NOMO-1 treated with DMSO at 0.1 percent for 48 hours (cell line): ENCODE measurements around the gene STAP2.
"Not testable (repeated sequence)": the region's sequence is repeated elsewhere in the genome, so short reads cannot be mapped to it uniquely, and the experiment has no call there.

Experiments used
- DNase-seq: peaks from one replicate; lab custom pipeline; 2025; ENCODE audit not compliant: unreplicated experiment; lab: John Stamatoyannopoulos, UW

STAP2 gene

GRCh38 chr19:4301590-4302242 lies 36.9 kb downstream of the STAP2 start:
- no peak for DNase-seq

- no peak for DNase-seq
These were observed 38.0 kb downstream of the STAP2 start for GRCh38 chr19:4300589-4300988.

GRCh38 chr19:4298810-4299550 lies 39.6 kb downstream of the STAP2 start:
- DNase-seq: no peak

- DNase-seq: no peak
These were observed 40.5 kb downstream of the STAP2 start for GRCh38 chr19:4297901-4298809.

- DNase-seq: no peak
These were observed 42.5 kb downstream of the STAP2 start for GRCh38 chr19:4295972-4296771.

- DNase-seq: no peak
These were observed 44.2 kb downstream of the STAP2 start for GRCh38 chr19:4294389-4294788.

GRCh38 chr19:4292515-4292914 lies 46.1 kb downstream of the STAP2 start:
- no peak for DNase-seq

GRCh38 chr19:4291184-4291732 lies 47.4 kb downstream of the STAP2 start:
- DNase-seq: no peak

GRCh38 chr19:4288091-4288777 lies 50.4 kb downstream of the STAP2 start:
- DNase-seq: no peak

GRCh38 chr19:4286141-4286540 lies 52.5 kb downstream of the STAP2 start:
- not testable (repeated sequence) for DNase-seq

GRCh38 chr19:4284974-4285373 lies 53.7 kb downstream of the STAP2 start:
- DNase-seq: no peak

GRCh38 chr19:4284176-4284958 lies 54.3 kb downstream of the STAP2 start:
- no peak for DNase-seq

GRCh38 chr19:4279530-4280422 lies 58.9 kb downstream of the STAP2 start:
- DNase-seq: peak; percentile 7

GRCh38 chr19:4279267-4279529 lies 59.4 kb downstream of the STAP2 start:
- DNase-seq: no peak

GRCh38 chr19:4278419-4279266 lies 60.0 kb downstream of the STAP2 start, which contains the start of gene SHD:
Gene SHD (plus strand): TSS chr19:4279266. CDS start chr19:4280064, 798 bp downstream.
- DNase-seq: no peak

- no peak for DNase-seq
These were observed 60.6 kb downstream of the STAP2 start for GRCh38 chr19:4278010-4278409.

- DNase-seq: no peak
These were observed 61.4 kb downstream of the STAP2 start for GRCh38 chr19:4277191-4277696.
